OCI-LY1 (cell line): ENCODE data around the gene MRPL49.

Source experiments
- H2AFZ ChIP-seq: fragments of 200-600 bp; sonication (generic), shearing (Covaris generic); 2 replicates; pipeline ENCODE4 v1.6.0; 2014; ENCODE audit warnings: antibody characterized with exemption, mild to moderate bottlenecking, low read length
- H3F3A ChIP-seq: fragments of 200-600 bp; sonication (generic), shearing (Covaris generic); 2 replicates; pipeline ENCODE4 v1.6.0; 2014; ENCODE audit warnings: mild to moderate bottlenecking, antibody characterized with exemption, low read length, moderate library complexity; ENCODE audit not compliant: insufficient read depth
- H3K27ac ChIP-seq: fragments of 200-600 bp; sonication (generic); 2 replicates; pipeline ENCODE4 v1.5.1; 2014; ENCODE audit warnings: low read length, mixed run types, mild to moderate bottlenecking, low read depth; ENCODE audit not compliant: poor library complexity, severe bottlenecking
- H3K27me3 ChIP-seq: fragments of 200-600 bp; sonication (generic); 2 replicates; pipeline ENCODE4 v1.6.0; 2014; ENCODE audit warnings: antibody characterized with exemption, mild to moderate bottlenecking, low read length, moderate library complexity; ENCODE audit not compliant: insufficient read depth
- H3K36me3 ChIP-seq: fragments of 200-600 bp; sonication (generic); 2 replicates; pipeline ENCODE4 v1.6.1; 2014; ENCODE audit warnings: mild to moderate bottlenecking, antibody characterized with exemption, low read length, moderate library complexity, mixed read lengths; ENCODE audit not compliant: insufficient read depth
- H3K4me1 ChIP-seq: fragments of 200-600 bp; sonication (generic); 2 replicates; pipeline ENCODE4 v1.5.1; 2014; ENCODE audit warnings: mild to moderate bottlenecking, low read length, moderate library complexity; ENCODE audit not compliant: insufficient read depth, severe bottlenecking
- H3K4me2 ChIP-seq: fragments of 200-600 bp; sonication (generic), shearing (Covaris generic); 2 replicates; pipeline ENCODE4 v1.6.1; 2014; ENCODE audit warnings: low read length
- H3K4me3 ChIP-seq: fragments of 200-600 bp; sonication (generic); 2 replicates; pipeline ENCODE4 v1.5.1; 2014; ENCODE audit warnings: low read length, low read depth, mild to moderate bottlenecking, mixed read lengths; ENCODE audit not compliant: poor library complexity, severe bottlenecking
- H3K79me2 ChIP-seq: fragments of 200-600 bp; shearing (Covaris generic); 2 replicates; pipeline ENCODE4 v1.6.1; 2016; ENCODE audit warnings: mixed run types, low read length, mixed read lengths; ENCODE audit not compliant: insufficient read depth
- H3K9ac ChIP-seq: fragments of 200-600 bp; sonication (generic), shearing (Covaris generic); 2 replicates; pipeline ENCODE4 v1.6.1; 2014; ENCODE audit warnings: mild to moderate bottlenecking, low read length, mixed read lengths
- H3K9me2 ChIP-seq: fragments of 200-600 bp; sonication (generic), shearing (Covaris generic); 2 replicates; pipeline ENCODE4 v1.6.1; 2014; ENCODE audit warnings: low read depth, mild to moderate bottlenecking, low read length, mixed read lengths
- H3K9me3 ChIP-seq: fragments of 200-600 bp; shearing (Covaris generic); 2 replicates; pipeline ENCODE4 v1.6.1; 2014; ENCODE audit warnings: low read length, mixed read lengths
- H4K20me1 ChIP-seq: fragments of 200-600 bp; sonication (generic), shearing (Covaris generic); 2 replicates; pipeline ENCODE4 v1.6.0; 2016; ENCODE audit warnings: mild to moderate bottlenecking, low read length; ENCODE audit not compliant: insufficient read depth
- CTCF ChIP-seq: fragments of 200-600 bp; sonication (generic), shearing (Covaris generic); IDR thresholded peaks from 2 replicates; pipeline ENCODE4 v1.5.1; 2017; ENCODE audit warnings: mild to moderate bottlenecking, antibody characterized with exemption, low read length, moderate library complexity, mixed read lengths
- EZH2 ChIP-seq: fragments of 200-600 bp; sonication (generic), shearing (Covaris generic); IDR thresholded peaks from 2 replicates; pipeline ENCODE4 v1.8.0; 2017; ENCODE audit warnings: borderline replicate concordance, mixed run types, mild to moderate bottlenecking, antibody characterized with exemption, low read length, moderate library complexity, mixed read lengths

MRPL49 gene

GRCh38 chr11:65089621-65090020 lies 32.5 kb upstream of the MRPL49 start:
- Histone ChIP-seq H3K27me3 (no peaks in the 10 kb centered on the region), H3K36me3 (peaks cover 32% of the 10 kb centered on the region; the same call in 1 of the 2 replicates), H3K9ac (no peak overlapping the region), H3K4me3 (no peak overlapping the region), H3K4me2 (no peak overlapping the region), H2AFZ (no peak overlapping the region), H3K79me2 (no peaks in the 10 kb centered on the region), H3K4me1 (peaks cover 40% of the 10 kb centered on the region), H3K9me3 (no peaks in the 10 kb centered on the region), H4K20me1 (no peaks in the 10 kb centered on the region), H3F3A (no peaks in the 10 kb centered on the region), H3K9me2 (no peaks in the 10 kb centered on the region), H3K27ac (peak overlapping the region; percentile 87)
- TF ChIP-seq CTCF (no peak), EZH2 (no peak)

- Histone ChIP-seq H3K79me2 (no peaks in the 10 kb centered on the region), H3K27ac (peak overlapping the region; percentile 87), H3K4me2 (peak overlapping the region; percentile 0; the same call in 1 of the 2 replicates), H3K36me3 (peaks cover 26% of the 10 kb centered on the region; the same call in 1 of the 2 replicates), H4K20me1 (no peaks in the 10 kb centered on the region), H2AFZ (no peak overlapping the region), H3K9me3 (no peaks in the 10 kb centered on the region), H3K4me3 (no peak overlapping the region), H3K9ac (peak overlapping the region; percentile 45; the same call in 1 of the 2 replicates), H3K9me2 (no peaks in the 10 kb centered on the region), H3K4me1 (peaks cover 31% of the 10 kb centered on the region), H3F3A (no peaks in the 10 kb centered on the region), H3K27me3 (no peaks in the 10 kb centered on the region)
- TF ChIP-seq CTCF = no peak
- TF ChIP-seq EZH2 = no peak
Measured at GRCh38 chr11:65090628-65091027, 31.5 kb upstream of the MRPL49 start.

GRCh38 chr11:65095427-65095826 lies 26.7 kb upstream of the MRPL49 start:
- Histone ChIP-seq H3K4me1 (peaks cover 33% of the 10 kb centered on the region), H3F3A (no peaks in the 10 kb centered on the region), H4K20me1 (no peaks in the 10 kb centered on the region), H3K4me3 (peak overlapping the region; percentile 74), H3K27me3 (no peaks in the 10 kb centered on the region), H3K4me2 (peak overlapping the region; percentile 78), H3K9me2 (no peaks in the 10 kb centered on the region), H2AFZ (peak overlapping the region; percentile 26; the same call in 1 of the 2 replicates), H3K36me3 (peaks cover 5% of the 10 kb centered on the region; the same call in 1 of the 2 replicates), H3K9ac (no peak overlapping the region; the same call in 1 of the 2 replicates), H3K27ac (no peak overlapping the region), H3K79me2 (peaks cover 5% of the 10 kb centered on the region; the same call in 1 of the 2 replicates), H3K9me3 (no peaks in the 10 kb centered on the region)
- no peak for TF ChIP-seq EZH2
- TF ChIP-seq CTCF = no peak
